GM19328 (cell line): ENCODE results near the gene CA4.

Experiments used
- ATAC-seq: cut with Tn5 transposase; IDR thresholded peaks from one replicate; pipeline ENCODE4 v1.9.1; 2021; ENCODE audit warnings: mild to moderate bottlenecking, moderate library complexity; ENCODE audit not compliant: unreplicated experiment

Gene CA4

DNA sequence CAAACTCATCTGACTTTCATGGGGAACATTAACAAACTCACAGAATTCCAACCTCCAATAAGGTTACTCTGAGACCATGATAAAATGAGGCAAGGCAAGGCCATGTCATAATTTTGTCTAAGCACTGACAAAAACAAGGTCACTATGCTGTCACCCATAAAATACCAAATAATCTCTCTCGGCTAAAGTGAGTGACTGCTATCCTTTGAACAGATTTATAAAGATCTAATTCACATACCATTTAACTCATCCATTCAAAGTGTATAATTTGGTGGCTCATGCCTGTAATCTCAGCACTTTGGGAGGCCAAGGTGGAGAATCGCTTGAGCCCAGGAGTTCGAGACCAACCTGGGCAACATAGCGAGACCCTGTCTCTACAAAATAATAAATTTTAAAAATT is 20.6 kb upstream of the CA4 start:
- ATAC-seq = no peak

DNA sequence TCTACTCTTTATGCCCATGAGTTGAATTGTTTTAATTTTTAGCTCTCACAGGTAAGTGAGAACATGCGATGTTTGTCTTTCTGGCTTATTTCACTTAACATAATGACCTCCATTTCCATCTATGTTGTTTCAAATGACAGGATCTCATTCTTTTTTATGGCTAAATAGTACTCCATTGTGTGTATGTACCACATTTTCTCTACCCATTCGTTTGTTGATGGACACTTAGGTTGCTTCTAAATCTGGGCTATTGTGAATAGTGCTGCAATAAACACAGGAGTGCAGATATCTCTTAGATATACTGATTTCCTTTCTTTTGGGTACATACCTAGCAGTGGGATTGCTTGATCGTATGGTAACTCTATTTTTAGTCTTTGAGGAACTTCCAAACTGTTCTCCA is 19.3 kb upstream of the CA4 start:
- ATAC-seq = no peak

DNA sequence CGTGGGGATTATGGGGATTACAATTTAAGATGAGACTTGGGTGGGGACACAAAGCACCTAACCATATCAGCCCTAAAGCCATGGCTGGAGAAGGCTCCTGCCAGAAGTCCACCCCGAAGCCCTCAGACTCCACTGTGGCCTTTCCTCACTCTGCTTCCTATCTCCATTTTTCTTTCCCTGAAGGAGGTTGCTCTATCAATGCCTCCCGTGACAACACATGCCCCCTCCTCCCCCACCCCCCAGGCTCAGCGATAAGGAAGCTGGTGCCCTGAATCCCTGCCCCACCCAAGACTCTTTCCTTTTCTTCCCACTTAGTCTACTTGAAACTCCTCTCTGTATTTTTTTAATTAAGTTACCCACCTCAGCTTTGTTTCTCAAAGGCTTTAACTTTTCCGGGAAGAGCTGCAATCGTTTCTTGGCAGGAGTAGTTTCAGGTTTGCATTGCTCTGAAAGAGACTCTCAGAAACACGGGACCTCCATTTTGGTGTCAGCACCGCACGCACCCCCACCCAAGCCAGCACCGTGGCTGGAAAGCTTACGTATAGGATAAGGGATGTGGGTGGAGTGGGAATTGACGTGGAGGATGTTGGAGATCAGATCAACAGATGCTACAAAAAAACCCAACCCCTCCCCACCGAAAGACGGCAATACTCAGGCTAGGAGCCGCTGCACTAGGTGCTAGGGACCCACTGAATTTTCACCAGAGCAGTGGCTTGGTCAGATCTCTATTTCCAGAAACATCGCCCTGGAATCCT is 15.2 kb upstream of the CA4 start:
- no peak for ATAC-seq

DNA sequence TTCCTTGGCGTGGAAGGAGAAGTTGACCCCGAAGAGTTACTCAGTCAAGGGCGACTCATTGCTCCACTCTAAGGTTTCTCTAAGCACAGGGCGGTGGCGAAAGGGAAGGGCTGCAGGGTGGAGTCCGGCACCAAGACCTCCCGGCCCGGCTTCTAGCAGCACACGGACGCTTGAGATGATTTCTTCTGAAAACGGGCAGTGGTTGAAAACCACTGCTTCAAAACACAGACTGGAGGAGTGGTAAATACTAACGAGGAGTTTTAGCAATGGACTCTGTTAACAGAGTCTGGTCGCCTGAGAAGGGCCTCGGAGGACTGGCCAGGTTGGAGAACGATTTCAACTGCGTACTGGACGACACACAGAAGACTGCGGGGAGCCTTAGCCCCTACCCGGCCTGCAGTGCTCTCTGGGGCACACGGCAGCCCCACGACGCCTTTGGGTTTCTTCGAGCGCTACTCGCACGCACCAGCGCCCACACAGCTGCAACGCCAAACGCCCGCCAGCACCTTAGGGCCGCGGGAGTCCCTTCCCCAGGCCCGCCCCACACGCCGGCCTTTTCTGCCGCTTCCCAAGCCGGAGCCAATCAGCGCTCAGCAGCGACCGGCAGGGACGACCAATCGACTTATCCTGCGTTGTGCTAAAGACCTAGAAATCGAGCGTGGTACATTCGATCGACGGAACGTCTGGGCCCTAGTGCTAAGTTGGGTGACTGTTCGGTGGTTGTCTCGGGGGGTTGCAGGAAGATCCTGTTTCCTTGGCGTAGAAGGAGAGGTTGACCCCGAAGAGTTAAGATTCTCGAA is 14.4 kb upstream of the CA4 start:
- peak; percentile 80 for ATAC-seq

- no peak for ATAC-seq
These were observed 13.7 kb upstream of the CA4 start for GRCh38 chr17:60135951-60136666.

- no peak for ATAC-seq
These were observed 12.0 kb upstream of the CA4 start for GRCh38 chr17:60137731-60138130.

GRCh38 chr17:60138769-60139437 is 10.9 kb upstream of the CA4 start:
- no peak for ATAC-seq

DNA sequence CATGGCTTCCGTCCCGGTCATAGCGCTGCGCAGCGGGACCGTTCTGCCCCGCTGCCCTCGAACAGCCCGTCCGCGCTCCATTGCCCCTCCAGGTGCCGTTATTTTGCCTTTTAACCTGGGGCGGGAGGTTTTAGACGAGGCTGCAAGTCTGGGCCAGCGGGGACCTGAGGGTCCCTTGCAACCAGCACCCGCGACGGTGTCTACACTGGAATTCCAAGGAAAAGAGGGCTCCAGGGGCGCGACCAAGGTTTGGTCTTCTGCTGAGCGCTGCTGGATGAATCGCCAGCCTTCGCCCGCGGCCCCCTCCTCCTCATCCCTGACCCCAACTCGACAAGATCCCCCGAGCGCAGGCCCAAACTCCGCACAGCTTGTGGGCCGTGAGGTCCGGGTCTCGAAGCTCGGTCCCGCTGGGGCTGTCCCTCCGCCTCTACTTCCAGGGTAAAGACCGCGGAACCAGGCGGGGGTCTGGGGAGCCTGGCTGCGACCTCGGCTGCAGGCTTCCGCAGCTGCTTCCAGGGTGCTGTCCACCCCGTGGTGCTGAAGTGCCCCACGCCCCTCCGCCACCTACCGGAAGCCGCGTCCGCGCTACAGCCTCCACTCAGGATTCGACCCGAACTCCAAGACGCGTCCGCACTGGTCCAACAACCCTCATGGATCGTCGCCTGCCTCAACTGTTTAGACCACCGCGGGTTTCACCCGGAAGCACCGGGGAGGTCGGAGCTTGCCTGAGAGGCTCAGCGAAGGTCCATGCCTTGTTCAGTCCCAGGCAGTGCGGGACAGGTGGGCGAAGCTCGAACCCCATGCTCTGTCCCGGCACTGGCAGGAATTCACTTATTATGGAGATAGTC is 10.1 kb upstream of the CA4 start:
- no peak for ATAC-seq

- ATAC-seq = no peak
These were observed 8.4 kb upstream of the CA4 start for GRCh38 chr17:60141111-60142018.

DNA sequence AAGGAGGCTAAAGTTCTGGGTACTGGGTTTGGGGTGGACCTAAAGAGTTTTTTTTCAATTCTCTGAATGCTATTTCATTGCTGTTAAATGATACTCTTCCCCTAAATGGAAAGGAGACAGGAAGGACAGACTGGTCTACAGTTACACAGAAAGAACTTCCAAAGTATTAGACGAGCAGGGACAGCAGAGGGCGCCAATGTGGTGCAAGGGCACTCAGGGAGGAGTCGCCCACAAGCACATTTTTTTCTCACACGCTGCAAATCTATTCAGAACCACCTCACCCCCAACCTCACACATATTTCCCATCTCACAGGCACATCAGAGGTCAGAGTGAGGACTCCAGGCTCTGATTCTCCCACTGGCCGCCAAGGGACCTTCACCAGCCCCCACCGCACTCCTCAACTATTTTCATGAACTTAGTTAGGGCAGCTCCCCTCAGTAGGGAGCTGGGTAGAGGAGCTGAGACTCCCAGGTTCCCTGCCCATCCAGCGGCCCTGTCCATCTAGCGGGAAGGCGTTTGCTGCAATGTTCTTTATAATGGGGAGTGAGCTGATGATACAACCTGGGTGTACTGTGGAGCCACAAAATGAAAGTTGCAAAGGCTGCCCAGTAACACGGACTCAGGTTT is 6.8 kb upstream of the CA4 start:
- no peak for ATAC-seq

GRCh38 chr17:60145006-60145935 is 4.5 kb upstream of the CA4 start:
- ATAC-seq = no peak

DNA sequence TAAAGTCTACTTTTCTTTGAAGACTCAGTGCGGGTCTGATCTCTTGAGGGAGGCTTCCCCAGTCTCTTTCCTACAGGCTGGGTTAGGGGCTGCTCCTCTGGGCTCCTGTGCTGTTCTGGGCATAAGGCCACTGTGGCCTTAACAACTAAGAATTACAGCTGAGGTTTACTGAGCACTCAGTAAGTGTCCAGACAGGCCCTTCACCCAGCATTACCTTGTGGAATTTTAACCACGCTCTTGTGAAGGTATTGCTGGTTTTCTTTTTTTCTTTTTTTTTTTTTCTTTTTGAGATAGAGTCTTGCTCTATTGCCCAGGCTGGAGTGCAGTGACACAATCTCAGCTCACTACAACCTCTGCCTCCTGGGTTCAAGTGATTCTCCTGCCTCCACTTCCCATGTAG is 3.6 kb upstream of the CA4 start:
- no peak for ATAC-seq

DNA sequence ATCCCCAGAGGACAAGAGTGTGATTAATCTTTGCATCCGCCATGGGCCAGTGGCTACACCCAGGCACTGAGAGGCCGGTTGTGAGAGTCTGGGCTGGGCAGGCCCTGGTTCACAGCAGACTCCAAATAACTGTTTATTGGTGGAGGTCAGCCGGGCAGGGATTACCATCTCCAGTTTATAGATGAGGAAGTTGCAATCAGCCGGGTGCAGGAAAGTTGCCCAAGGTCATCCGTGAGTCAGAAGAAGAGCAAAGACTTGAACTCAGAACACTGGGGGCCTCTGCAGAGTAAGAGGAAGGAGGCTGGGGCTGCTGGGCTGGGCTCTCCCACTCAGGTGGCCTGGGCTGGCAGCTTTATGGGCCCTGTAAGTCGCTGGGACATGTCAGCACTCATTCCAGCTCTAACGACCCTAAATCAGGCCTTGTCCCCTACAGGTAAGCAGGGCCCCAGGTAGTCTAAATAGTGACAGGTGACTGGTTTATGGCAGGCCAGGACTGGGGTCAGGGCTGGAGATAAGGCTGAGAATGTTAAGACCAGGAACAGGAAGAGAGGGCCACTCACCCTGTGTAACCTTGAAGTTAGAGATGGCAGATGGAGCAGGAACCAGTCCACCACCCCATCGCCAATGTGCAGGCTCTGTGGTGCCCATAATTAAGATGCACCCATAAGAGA is 2.1 kb upstream of the CA4 start:
- no peak for ATAC-seq

GRCh38 chr17:60148373-60148772 is 1.4 kb upstream of the CA4 start:
- ATAC-seq = no peak

DNA sequence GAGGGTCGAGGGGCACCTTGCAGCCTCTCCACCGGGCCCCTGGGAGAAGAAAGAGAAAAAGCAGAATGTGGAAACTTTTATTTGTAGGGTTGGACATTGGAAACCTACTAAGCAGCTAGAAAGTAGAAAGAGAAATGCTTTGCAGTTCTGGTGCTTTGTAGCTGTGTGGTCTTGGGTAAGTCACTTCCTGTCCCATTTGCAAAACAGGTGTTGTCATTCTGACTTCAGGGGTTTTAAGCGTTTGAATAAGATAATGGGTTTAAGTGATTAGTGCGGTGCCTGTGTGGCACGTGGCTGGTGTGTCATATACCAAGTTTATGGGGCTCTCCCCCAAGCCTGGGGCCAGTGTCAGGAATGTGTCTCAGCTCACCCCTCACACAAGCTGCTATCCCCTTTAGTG is 1.6 kb downstream of the CA4 start:
- ATAC-seq = no peak

DNA sequence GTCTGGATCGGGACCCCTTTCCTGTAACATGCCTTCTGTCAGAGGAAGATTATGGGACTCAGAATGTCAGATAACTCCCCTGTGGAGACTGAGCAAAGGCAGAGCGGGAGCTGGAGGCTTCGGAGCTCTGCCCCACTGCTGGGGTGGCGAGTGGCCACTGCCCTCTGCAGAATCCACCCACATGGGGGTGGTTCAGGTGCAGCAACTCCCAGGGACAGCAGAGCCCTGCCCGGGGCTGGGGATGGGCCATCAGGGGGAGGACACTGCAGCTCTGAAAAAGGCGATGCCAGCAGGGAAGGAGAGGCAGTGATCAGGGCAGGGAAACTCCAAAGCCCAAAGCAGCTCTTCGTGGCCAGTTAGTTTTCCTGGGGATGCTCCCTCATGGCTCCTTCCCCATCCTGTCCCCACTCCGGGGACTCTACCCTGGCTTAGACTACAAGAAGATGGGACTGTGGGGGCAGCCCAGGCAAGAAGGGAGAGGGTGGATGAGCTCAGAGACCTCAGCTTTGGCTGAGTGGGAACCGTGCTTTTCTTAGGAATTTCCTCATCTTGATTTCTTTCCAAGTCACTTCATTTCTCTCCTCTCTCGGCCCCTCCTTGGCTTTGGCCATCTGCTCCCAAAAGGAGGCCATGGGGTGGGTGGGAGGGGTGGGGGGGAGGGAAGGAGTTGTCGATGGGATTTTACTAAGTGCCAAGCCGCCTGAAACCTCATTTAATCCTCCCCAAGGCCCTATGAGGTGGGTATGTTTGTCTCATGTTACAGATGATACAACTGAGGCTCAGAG is 4.0 kb downstream of the CA4 start:
- no peak for ATAC-seq
